OCI-LY7 (cell line): ENCODE data around the gene ABCC1.

ENCODE experiments used
- EZH2phosphoT487 ChIP-seq: fragments of 200-600 bp; sonication (generic); IDR thresholded peaks from 2 replicates; pipeline ENCODE4 v1.6.1; 2018; ENCODE audit warnings: low read depth, borderline replicate concordance, mild to moderate bottlenecking, mixed run types, antibody characterized with exemption, low read length, moderate library complexity, mixed read lengths
- TF ChIP-seq, protein P1 (sequence below): fragments of 200-600 bp; sonication (generic); conservative IDR thresholded peaks from 2 replicates; pipeline ENCODE4 v1.5.1; 2014; ENCODE audit warnings: mild to moderate bottlenecking, antibody characterized with exemption, low read length, moderate library complexity, mixed read lengths

DNA sequence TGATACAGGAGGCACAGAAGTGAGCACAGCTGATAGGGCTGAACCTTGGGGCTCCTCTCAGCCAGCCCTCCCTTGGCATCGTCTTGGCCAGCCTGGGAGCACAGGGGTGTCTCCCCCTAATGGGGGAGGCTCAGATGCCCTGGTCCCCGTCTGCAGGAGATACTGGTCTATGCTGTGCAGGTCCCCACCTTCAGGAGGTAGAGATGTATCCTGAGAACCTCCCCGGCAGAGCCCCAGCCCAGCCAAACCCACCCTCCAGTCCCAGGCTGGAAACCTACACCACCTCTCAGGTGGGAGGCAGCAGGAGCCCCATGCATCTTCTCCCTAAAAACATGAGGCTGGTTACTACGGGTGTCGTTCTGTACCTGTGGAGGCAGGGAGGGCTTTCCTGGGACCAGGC, 235.2 kb downstream of the ABCC1 start:
- TF ChIP-seq, protein P1, sequence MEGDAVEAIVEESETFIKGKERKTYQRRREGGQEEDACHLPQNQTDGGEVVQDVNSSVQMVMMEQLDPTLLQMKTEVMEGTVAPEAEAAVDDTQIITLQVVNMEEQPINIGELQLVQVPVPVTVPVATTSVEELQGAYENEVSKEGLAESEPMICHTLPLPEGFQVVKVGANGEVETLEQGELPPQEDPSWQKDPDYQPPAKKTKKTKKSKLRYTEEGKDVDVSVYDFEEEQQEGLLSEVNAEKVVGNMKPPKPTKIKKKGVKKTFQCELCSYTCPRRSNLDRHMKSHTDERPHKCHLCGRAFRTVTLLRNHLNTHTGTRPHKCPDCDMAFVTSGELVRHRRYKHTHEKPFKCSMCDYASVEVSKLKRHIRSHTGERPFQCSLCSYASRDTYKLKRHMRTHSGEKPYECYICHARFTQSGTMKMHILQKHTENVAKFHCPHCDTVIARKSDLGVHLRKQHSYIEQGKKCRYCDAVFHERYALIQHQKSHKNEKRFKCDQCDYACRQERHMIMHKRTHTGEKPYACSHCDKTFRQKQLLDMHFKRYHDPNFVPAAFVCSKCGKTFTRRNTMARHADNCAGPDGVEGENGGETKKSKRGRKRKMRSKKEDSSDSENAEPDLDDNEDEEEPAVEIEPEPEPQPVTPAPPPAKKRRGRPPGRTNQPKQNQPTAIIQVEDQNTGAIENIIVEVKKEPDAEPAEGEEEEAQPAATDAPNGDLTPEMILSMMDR = no peak
- no peak for TF ChIP-seq EZH2phosphoT487
